HL-60 (cell line): ENCODE measurements around the gene BAHCC1.

Experiments used
- TF ChIP-seq, protein P1 (sequence below): IDR thresholded peaks from one replicate; pipeline ENCODE4 v1.5.1; 2011; ENCODE audit warnings: low read length, control low read depth, inconsistent platforms; ENCODE audit not compliant: insufficient read depth
- TF ChIP-seq, protein P2 (sequence below): IDR thresholded peaks from 2 replicates; pipeline ENCODE4 v1.6.1; 2012; ENCODE audit warnings: low read depth; ENCODE audit not compliant: insufficient replicate concordance

DNA sequence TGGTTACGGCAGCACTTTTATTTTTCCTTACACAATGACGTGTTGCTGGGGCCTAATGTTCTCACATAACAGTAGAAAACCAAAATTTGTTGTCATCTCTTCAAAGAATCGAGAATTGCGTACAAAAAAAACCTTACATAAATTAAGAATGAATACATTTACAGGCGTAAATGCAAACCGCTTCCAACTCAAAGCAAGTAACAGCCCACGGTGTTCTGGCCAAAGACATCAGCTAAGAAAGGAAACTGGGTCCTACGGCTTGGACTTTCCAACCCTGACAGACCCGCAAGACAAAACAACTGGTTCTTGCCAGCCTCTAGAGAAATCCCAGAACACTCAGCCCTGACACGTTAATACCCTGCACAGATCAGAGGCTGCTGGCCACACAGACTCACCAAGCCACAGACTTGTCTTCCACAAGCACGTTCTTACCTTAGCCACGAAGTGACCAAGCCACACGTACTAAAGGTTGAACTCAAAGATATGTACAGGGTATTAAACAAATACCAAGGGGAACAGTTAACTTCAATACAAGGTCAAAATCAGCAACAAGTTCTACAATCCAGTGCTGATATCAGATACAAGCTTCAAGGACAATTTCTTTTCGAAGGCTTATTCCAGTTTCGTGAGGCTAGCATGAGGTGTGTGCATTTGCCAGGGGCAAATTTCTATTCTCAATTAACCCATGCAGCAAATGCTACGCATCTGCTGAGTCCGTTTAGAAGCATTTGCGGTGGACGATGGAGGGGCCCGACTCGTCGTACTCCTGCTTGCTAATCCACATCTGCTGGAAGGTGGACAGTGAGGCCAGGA, 114.9 kb downstream of the BAHCC1 start:
- TF ChIP-seq, protein P1, sequence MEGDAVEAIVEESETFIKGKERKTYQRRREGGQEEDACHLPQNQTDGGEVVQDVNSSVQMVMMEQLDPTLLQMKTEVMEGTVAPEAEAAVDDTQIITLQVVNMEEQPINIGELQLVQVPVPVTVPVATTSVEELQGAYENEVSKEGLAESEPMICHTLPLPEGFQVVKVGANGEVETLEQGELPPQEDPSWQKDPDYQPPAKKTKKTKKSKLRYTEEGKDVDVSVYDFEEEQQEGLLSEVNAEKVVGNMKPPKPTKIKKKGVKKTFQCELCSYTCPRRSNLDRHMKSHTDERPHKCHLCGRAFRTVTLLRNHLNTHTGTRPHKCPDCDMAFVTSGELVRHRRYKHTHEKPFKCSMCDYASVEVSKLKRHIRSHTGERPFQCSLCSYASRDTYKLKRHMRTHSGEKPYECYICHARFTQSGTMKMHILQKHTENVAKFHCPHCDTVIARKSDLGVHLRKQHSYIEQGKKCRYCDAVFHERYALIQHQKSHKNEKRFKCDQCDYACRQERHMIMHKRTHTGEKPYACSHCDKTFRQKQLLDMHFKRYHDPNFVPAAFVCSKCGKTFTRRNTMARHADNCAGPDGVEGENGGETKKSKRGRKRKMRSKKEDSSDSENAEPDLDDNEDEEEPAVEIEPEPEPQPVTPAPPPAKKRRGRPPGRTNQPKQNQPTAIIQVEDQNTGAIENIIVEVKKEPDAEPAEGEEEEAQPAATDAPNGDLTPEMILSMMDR, result no peak
- TF ChIP-seq, protein P2, sequence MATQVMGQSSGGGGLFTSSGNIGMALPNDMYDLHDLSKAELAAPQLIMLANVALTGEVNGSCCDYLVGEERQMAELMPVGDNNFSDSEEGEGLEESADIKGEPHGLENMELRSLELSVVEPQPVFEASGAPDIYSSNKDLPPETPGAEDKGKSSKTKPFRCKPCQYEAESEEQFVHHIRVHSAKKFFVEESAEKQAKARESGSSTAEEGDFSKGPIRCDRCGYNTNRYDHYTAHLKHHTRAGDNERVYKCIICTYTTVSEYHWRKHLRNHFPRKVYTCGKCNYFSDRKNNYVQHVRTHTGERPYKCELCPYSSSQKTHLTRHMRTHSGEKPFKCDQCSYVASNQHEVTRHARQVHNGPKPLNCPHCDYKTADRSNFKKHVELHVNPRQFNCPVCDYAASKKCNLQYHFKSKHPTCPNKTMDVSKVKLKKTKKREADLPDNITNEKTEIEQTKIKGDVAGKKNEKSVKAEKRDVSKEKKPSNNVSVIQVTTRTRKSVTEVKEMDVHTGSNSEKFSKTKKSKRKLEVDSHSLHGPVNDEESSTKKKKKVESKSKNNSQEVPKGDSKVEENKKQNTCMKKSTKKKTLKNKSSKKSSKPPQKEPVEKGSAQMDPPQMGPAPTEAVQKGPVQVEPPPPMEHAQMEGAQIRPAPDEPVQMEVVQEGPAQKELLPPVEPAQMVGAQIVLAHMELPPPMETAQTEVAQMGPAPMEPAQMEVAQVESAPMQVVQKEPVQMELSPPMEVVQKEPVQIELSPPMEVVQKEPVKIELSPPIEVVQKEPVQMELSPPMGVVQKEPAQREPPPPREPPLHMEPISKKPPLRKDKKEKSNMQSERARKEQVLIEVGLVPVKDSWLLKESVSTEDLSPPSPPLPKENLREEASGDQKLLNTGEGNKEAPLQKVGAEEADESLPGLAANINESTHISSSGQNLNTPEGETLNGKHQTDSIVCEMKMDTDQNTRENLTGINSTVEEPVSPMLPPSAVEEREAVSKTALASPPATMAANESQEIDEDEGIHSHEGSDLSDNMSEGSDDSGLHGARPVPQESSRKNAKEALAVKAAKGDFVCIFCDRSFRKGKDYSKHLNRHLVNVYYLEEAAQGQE, result no peak
